ENCODE data around the gene ADAM12.

- no peak for TF ChIP-seq CTCF (IDR thresholded peaks at IDR 0.05)
- TF ChIP-seq POLR2A (IDR thresholded peaks at IDR 0.05; ENCODE audit: low read depth), result no peak
Measured at GRCh38 chr10:126201603-126202002, 186.7 kb downstream of the ADAM12 start.
